ENCODE measurements around the gene MGAT5B. TPM values are rescaled to one million over a fixed set of nuclear protein-coding genes. Genes with fewer than 3 reads are reported as not detected.

Gene MGAT5B
- total RNA-seq, 2 donors from 2014 or later: 3.6 TPM; not detected in 1

DNA sequence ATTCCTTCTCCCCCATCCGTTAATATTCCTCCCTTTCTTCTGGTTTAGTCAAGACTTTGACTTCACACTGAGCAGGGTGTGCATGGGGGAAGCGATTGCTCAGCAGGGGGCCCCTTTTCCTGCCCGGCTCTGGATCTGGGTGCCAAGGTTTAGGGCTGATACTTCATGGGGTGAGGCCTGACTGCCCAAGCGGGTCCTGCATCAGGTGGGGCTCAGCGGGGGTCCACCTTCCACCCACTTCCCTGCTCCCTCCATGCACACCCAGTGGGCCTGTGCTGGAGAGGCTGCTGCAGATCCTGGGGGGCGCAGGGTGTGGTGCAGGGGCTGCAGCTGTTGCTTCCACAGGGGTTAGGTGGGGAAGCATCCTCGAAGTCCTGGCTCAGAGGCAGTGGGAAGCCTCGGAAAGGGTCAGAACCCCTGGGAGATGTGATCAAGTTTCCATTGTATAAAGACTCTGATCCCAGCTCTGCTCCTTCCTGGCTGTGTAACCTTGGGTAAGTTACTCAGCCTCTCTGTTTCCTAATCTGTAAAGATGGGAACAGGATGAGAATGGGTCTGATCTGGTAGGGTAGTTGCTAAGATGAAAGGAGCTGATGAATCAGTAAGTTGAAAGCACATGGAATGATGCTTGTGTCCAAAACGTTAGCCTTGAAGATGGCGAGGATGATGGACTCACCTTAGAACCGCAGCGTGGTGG, 53.3 kb downstream of the MGAT5B start:
- TF ChIP-seq CTCF (IDR thresholded peaks at IDR 0.05) (no peak), POLR2A (IDR thresholded peaks at IDR 0.05) (no peak)
- H3K27ac ChIP-seq: no peak overlapping the region
- ATAC-seq (no peak), DNase-seq (no peak)
- WGBS, 2 donors: 55 to 60% methylated on average over 9 to 12 of the region's 12 CpGs
- H3K36me3 ChIP-seq (replicated peaks in 1 of 2; ENCODE audit: insufficient read depth in 1 of 2, low read depth in 2 of 2): no peaks in the 10 kb centered on the region
- H3K4me3 ChIP-seq: no peak overlapping the region
- intact Hi-C loops (cut with DNase I): no loop called here
- peaks cover 0 to 12% of the 10 kb centered on the region in 2 donors for H3K27me3 ChIP-seq
- no peaks in the 10 kb centered on the region for H3K4me1 ChIP-seq
- no peaks in the 10 kb centered on the region for H3K9me3 ChIP-seq

GRCh38 chr17:76922084-76922483, 53.9 kb downstream of the MGAT5B start:
- no peaks in the 10 kb centered on the region for H3K4me1 ChIP-seq
- no peak overlapping the region for H3K27ac ChIP-seq
- TF ChIP-seq CTCF (IDR thresholded peaks at IDR 0.05): no peak
- no peak for TF ChIP-seq POLR2A (IDR thresholded peaks at IDR 0.05)
- intact Hi-C loops (cut with DNase I): no loop called here
- H3K27me3 ChIP-seq: peaks cover 0 to 12% of the 10 kb centered on the region in 2 donors
- DNase-seq: no peak
- no peaks in the 10 kb centered on the region for H3K9me3 ChIP-seq
- 0 to 14% methylated on average over 1 of the region's 1 CpG for WGBS, 2 donors
- no peak overlapping the region for H3K4me3 ChIP-seq
- ATAC-seq: no peak
- no peaks in the 10 kb centered on the region for H3K36me3 ChIP-seq (replicated peaks in 1 of 2; ENCODE audit: insufficient read depth in 1 of 2, low read depth in 2 of 2)

- Histone ChIP-seq H3K4me1 (no peaks in the 10 kb centered on the region), H3K9me3 (no peaks in the 10 kb centered on the region), H3K4me3 (no peak overlapping the region), H3K36me3 (replicated peaks in 1 of 2; ENCODE audit: insufficient read depth in 1 of 2, low read depth in 2 of 2) (no peaks in the 10 kb centered on the region), H3K27ac (no peak overlapping the region), H3K27me3 (peaks cover 0 to 12% of the 10 kb centered on the region in 2 donors)
- ATAC-seq (no peak), DNase-seq (no peak)
- intact Hi-C loops (cut with DNase I): no loop called here
- TF ChIP-seq POLR2A (IDR thresholded peaks at IDR 0.05) (no peak), CTCF (IDR thresholded peaks at IDR 0.05) (no peak)
- 46 to 66% methylated on average over 7 to 13 of the region's 13 CpGs for WGBS, 2 donors
Observed at GRCh38 chr17:76922967-76923366, 54.8 kb downstream of the MGAT5B start.

DNA sequence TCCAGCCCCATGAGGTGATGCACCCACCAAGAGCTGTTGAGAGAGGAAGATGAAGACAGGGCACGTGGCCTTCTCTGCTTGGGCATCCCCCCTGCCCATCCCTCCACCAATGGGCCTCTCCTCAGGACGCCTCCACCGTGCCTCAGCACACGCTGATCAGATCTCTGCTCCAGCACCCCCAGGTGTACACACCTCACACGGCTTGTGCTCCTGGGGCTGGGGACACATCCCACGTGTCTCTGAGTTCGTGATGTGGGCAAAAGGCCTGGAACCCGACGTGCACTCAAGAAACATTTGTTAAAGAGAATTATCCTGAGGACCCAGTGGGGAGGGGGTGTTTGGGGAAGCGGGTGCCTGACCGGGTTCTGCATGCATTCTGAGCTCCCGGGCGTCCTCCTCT, 55.3 kb downstream of the MGAT5B start:
- ATAC-seq: no peak

More for the DNA sequence above, 55.3 kb downstream of the MGAT5B start:
- intact Hi-C loops (cut with DNase I): no loop called here
- Histone ChIP-seq H3K27me3 (peaks cover 0 to 12% of the 10 kb centered on the region in 2 donors), H3K4me1 (no peaks in the 10 kb centered on the region), H3K4me3 (no peak overlapping the region), H3K9me3 (no peaks in the 10 kb centered on the region), H3K36me3 (replicated peaks in 1 of 2; ENCODE audit: insufficient read depth in 1 of 2, low read depth in 2 of 2) (no peaks in the 10 kb centered on the region), H3K27ac (no peak overlapping the region)
- no peak for DNase-seq
- TF ChIP-seq POLR2A (IDR thresholded peaks at IDR 0.05) (no peak), CTCF (IDR thresholded peaks at IDR 0.05) (no peak)
- 51 to 62% methylated on average over 12 to 13 of the region's 13 CpGs for WGBS, 2 donors

Measured in body of pancreas (tissue), 4 donors.